ENCODE results near the gene OBSL1. TPM values are rescaled to one million over a fixed set of nuclear protein-coding genes. Genes with fewer than 3 reads are reported as not detected.

OBSL1 gene
- total and polyA plus RNA-seq, 2 donors from 2014 or later: 89.5 to 123 TPM

- no peak for FAIRE-seq
- Histone ChIP-seq H3K27ac (ENCODE audit: low read depth in 2 of 2, low read length in 2 of 2) (no peak overlapping the region), H3K4me3 (ENCODE audit: low read length in 3 of 3) (no peak overlapping the region), H3K4me1 (ENCODE audit: control insufficient read depth in 2 of 3, insufficient read depth in 2 of 3, low read depth in 1 of 3, low read length in 3 of 3) (no peaks in the 10 kb centered on the region), H3K27me3 (ENCODE audit: control insufficient read depth, insufficient read depth, low read length) (no peaks in the 10 kb centered on the region), H3K9me3 (ENCODE audit: control insufficient read depth in 2 of 3, insufficient read depth in 1 of 3, low read length in 3 of 3) (no peaks in the 10 kb centered on the region), H3K9ac (ENCODE audit: low read length in 3 of 3) (no peak overlapping the region), H3K36me3 (ENCODE audit: control insufficient read depth in 2 of 3, insufficient read depth in 3 of 3, low read length in 3 of 3) (peaks cover 0 to 32% (median 16%) of the 10 kb centered on the region in 3 donors)
- intact Hi-C loops (cut with DNase I): no loop called here
- DNase-seq: no peak
- TF ChIP-seq CTCF (IDR thresholded peaks at IDR 0.05; ENCODE audit: borderline replicate concordance, extremely low read depth, insufficient read depth): no peak
Measured at GRCh38 chr2:219608399-219608964, 37.1 kb upstream of the OBSL1 start.

- no peaks in the 10 kb centered on the region for H3K9me3 ChIP-seq (ENCODE audit: control insufficient read depth in 2 of 3, insufficient read depth in 1 of 3, low read length in 3 of 3)
- H3K27me3 ChIP-seq (ENCODE audit: control insufficient read depth, insufficient read depth, low read length): no peaks in the 10 kb centered on the region
- H3K9ac ChIP-seq (ENCODE audit: low read length in 3 of 3): no peak overlapping the region
- H3K36me3 ChIP-seq (ENCODE audit: control insufficient read depth in 2 of 3, insufficient read depth in 3 of 3, low read length in 3 of 3): peaks cover 0 to 32% (median 16%) of the 10 kb centered on the region in 3 donors
- H3K4me1 ChIP-seq (ENCODE audit: control insufficient read depth in 2 of 3, insufficient read depth in 2 of 3, low read depth in 1 of 3, low read length in 3 of 3): no peaks in the 10 kb centered on the region
- intact Hi-C loops (cut with DNase I): no loop called here
- TF ChIP-seq CTCF (IDR thresholded peaks at IDR 0.05; ENCODE audit: borderline replicate concordance, extremely low read depth, insufficient read depth): no peak
- no peak overlapping the region for H3K27ac ChIP-seq (ENCODE audit: low read depth in 2 of 2, low read length in 2 of 2)
- H3K4me3 ChIP-seq (ENCODE audit: low read length in 3 of 3): no peak overlapping the region
- no peak for DNase-seq
- FAIRE-seq: no peak
Measured at GRCh38 chr2:219607931-219608330, 36.6 kb upstream of the OBSL1 start.

DNA sequence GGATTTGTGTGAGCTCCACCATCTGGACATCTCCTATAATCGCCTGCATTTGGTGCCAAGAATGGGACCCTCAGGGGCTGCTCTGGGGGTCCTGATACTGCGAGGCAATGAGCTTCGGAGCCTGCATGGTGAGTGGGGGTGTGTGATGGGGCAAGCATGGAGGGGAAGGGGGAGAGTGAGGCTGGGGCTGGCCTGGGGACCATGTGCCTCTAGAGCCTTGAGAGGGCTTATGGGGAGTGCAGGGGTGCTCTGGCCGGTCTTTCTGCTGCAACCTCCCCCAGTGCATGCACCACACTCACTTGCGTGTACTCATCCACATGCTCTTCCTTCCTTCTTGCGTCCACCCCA, 34.2 kb upstream of the OBSL1 start:
- DNase-seq: no peak
- Histone ChIP-seq H3K27me3 (ENCODE audit: control insufficient read depth, insufficient read depth, low read length) (no peaks in the 10 kb centered on the region), H3K36me3 (ENCODE audit: control insufficient read depth in 2 of 3, insufficient read depth in 3 of 3, low read length in 3 of 3) (peaks cover 0 to 34% (median 15%) of the 10 kb centered on the region in 3 donors), H3K9me3 (ENCODE audit: control insufficient read depth in 2 of 3, insufficient read depth in 1 of 3, low read length in 3 of 3) (no peaks in the 10 kb centered on the region), H3K9ac (ENCODE audit: low read length in 3 of 3) (no peak overlapping the region), H3K27ac (ENCODE audit: low read depth in 2 of 2, low read length in 2 of 2) (no peak overlapping the region), H3K4me3 (ENCODE audit: low read length in 3 of 3) (no peak overlapping the region), H3K4me1 (ENCODE audit: control insufficient read depth in 2 of 3, insufficient read depth in 2 of 3, low read depth in 1 of 3, low read length in 3 of 3) (no peaks in the 10 kb centered on the region)
- TF ChIP-seq CTCF (IDR thresholded peaks at IDR 0.05; ENCODE audit: borderline replicate concordance, extremely low read depth, insufficient read depth): no peak
- FAIRE-seq: no peak
- intact Hi-C loops (cut with DNase I): no loop called here

- no peaks in the 10 kb centered on the region for H3K9me3 ChIP-seq (ENCODE audit: control insufficient read depth in 2 of 3, insufficient read depth in 1 of 3, low read length in 3 of 3)
- no peak overlapping the region for H3K4me3 ChIP-seq (ENCODE audit: low read length in 3 of 3)
- DNase-seq: no peak
- no peak for TF ChIP-seq CTCF (IDR thresholded peaks at IDR 0.05; ENCODE audit: borderline replicate concordance, extremely low read depth, insufficient read depth)
- no peak for FAIRE-seq
- H3K27me3 ChIP-seq (ENCODE audit: control insufficient read depth, insufficient read depth, low read length): no peaks in the 10 kb centered on the region
- no peaks in the 10 kb centered on the region for H3K4me1 ChIP-seq (ENCODE audit: control insufficient read depth in 2 of 3, insufficient read depth in 2 of 3, low read depth in 1 of 3, low read length in 3 of 3)
- H3K27ac ChIP-seq (ENCODE audit: low read depth in 2 of 2, low read length in 2 of 2): no peak overlapping the region
- H3K36me3 ChIP-seq (ENCODE audit: control insufficient read depth in 2 of 3, insufficient read depth in 3 of 3, low read length in 3 of 3): peaks cover 0 to 33% (median 15%) of the 10 kb centered on the region in 3 donors
- no peak overlapping the region for H3K9ac ChIP-seq (ENCODE audit: low read length in 3 of 3)
- intact Hi-C loops (cut with DNase I): no loop called here
Measured at GRCh38 chr2:219603771-219604170, 32.4 kb upstream of the OBSL1 start.

Data from kidney (tissue), 14 donors.